AG04449 (cell line): ENCODE results near the gene PLEKHA4.

ENCODE experiments used
- CTCF ChIA-PET: fragments of 350-600 bp; formaldehyde crosslinking; extraction: SDS; loops from one replicate; lab custom pipeline; 2021; ENCODE audit warnings: antibody characterized with exemption; lab: Yijun Ruan, JAX
- POLR2A ChIA-PET: fragments of 400-600, 350-600 bp; formaldehyde crosslinking; extraction: SDS; loops from one replicate; lab custom pipeline; 2020; ENCODE audit warnings: antibody characterized with exemption, inconsistent platforms; lab: Yijun Ruan, JAX
- DNase-seq: peaks from one replicate; pipeline ENCODE4 v3.0.0-alpha.2; 2010; ENCODE audit warnings: low read depth, low spot score
- H3K4me3 ChIP-seq: 2 replicates; pipeline ENCODE4 v1.5.1; 2011; ENCODE audit warnings: low read depth, mild to moderate bottlenecking, control low read depth, low read length
- CTCF ChIP-seq: IDR thresholded peaks from one replicate; pipeline ENCODE4 v1.5.1; 2011; ENCODE audit warnings: mild to moderate bottlenecking, moderate library complexity, low read length, control low read depth, inconsistent platforms; ENCODE audit not compliant: insufficient read depth; ENCODE audit errors: missing control alignments

Gene PLEKHA4

GRCh38 chr19:48841047-48841446, 27.4 kb downstream of the PLEKHA4 start:
- CTCF ChIA-PET: interaction anchor here (1.6 to 15.6 kb wide), 11 partner anchors 9 to 196 kb away, joined by 6 to 737 read pairs (median 30); partner anchors contain the start of genes BCAT2, CA11 and PPP1R15A
- DNase-seq: no peak
- POLR2A ChIA-PET: no interaction called here
- H3K4me3 ChIP-seq: no peak overlapping the region
- TF ChIP-seq CTCF: no peak

GRCh38 chr19:48837687-48838086, 30.7 kb downstream of the PLEKHA4 start:
- no peak for TF ChIP-seq CTCF
- ChIA-PET CTCF (interaction anchor here (0.6 to 15.6 kb wide), 6 partner anchors 7 to 405 kb away, joined by 3 to 737 read pairs (median 6); no protein-coding TSS in a partner anchor), POLR2A (interaction anchor here (0.7 to 2.0 kb wide), 5 partner anchors 27 to 128 kb away, joined by 3 to 12 read pairs (median 5); partner anchors contain the start of genes BCAT2 and PPP1R15A)
- no peak for DNase-seq
- peak overlapping the region; percentile 64; the same call in 1 of the 2 replicates for H3K4me3 ChIP-seq

- ChIA-PET POLR2A (interaction anchor here (0.7 to 2.0 kb wide), 5 partner anchors 26 to 129 kb away, joined by 3 to 12 read pairs (median 5); partner anchors contain the start of genes BCAT2 and PPP1R15A), CTCF (interaction anchor here (0.6 to 15.6 kb wide), 8 partner anchors 8 to 404 kb away, joined by 3 to 737 read pairs (median 4); partner anchors contain the start of gene PLEKHA4)
- no peak for DNase-seq
- H3K4me3 ChIP-seq: peak overlapping the region; percentile 64
- TF ChIP-seq CTCF: no peak
These were observed 31.3 kb downstream of the PLEKHA4 start for GRCh38 chr19:48837051-48837524.

DNA sequence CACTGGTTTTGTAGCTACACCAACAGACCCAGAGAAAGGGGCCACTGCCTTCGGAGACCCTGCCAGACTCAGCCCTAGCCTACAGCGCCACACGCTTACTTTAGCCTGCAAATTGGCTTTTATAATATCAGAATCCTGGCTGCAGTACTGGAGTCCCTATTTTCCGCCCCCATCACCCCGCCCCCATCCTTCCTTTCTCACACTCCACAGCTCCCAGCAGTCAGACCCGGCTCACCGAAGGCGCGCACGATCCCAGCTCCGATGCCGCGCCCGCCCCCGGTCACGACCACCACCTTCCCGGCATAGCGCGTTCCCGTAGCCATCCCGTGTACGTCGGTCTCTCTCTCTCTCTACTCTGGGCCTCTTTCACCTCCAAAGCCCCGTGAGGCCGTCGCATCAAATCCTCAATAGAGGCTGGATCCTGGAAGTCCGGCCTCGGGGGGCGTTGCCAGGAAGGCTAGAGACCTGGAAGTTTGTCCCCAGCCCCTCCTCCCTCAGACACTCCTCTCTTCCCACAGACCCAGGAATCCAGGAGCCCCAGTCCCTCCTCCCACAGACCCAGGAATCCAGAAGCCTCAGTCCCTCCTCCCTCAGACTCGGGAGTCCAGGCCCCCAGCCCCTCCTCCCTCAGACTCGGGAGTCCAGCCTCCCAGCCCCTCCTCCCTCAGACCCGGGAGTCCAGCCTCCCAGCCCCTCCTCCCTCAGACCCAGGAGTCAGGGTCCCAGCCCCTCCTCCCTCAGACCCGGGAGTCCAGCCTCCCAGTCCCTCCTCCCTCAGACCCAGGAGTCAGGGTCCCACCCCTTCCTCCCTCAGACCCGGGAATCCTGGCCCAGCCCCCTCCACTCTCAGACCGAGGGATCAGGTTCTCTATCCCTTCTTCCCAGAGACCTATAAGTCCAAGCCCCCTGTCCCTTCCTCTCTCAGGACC, 32.1 kb downstream of the PLEKHA4 start, which contains the start of gene HSD17B14:
HSD17B14 (minus strand) TSS at position 403 of the 929 bp plus-strand sequence; CDS start at position 323, 80 bp downstream.
- POLR2A ChIA-PET: interaction anchor here (0.8 to 2.0 kb wide), 6 partner anchors 36 to 130 kb away, joined by 3 to 12 read pairs (median 5); partner anchors contain the start of gene PPP1R15A
- CTCF ChIA-PET: interaction anchor here (0.6 to 15.6 kb wide), 25 partner anchors 9 to 191 kb away, joined by 3 to 737 read pairs (median 5); partner anchors contain the start of genes BCAT2, CA11, GYS1 and PLEKHA4
- DNase-seq: no peak
- peak within 1 kb of the TSS; percentile 64 for H3K4me3 ChIP-seq
- no peak for TF ChIP-seq CTCF

- peak overlapping the region; percentile 64 for H3K4me3 ChIP-seq
- POLR2A ChIA-PET: interaction anchor here (0.8 to 2.0 kb wide), 3 partner anchors 37 to 47 kb away, joined by 4 to 12 read pairs (median 5); partner anchors contain the start of gene PPP1R15A
- no peak for DNase-seq
- TF ChIP-seq CTCF: peak; percentile 92
- CTCF ChIA-PET: interaction anchor here (0.7 to 15.6 kb wide), 24 partner anchors 9 to 190 kb away, joined by 3 to 737 read pairs (median 6); partner anchors contain the start of genes BCAT2, CA11, GYS1 and PLEKHA4
These were observed 32.7 kb downstream of the PLEKHA4 start for GRCh38 chr19:48835734-48836088.
